Activated CD4-positive, alpha-beta T cell treated with anti-CD3 and anti-CD28 coated beads, Interleukin-2, amount 10 ng/mL, durations not matched to agents 24 days and 14 days (primary cell): ENCODE data around the gene INS. TPM values are rescaled to one million over a fixed set of nuclear protein-coding genes. Genes with fewer than 3 reads are reported as not detected.

ENCODE experiments used
- DNase-seq: peaks from one replicate; pipeline ENCODE4 v3.0.0; 2022
- H3K27ac Mint-ChIP-seq: one replicate; pipeline ENCODE4 v1.8.0; 2022; ENCODE audit warnings: mild to moderate bottlenecking, mixed read lengths
- H3K27me3 Mint-ChIP-seq: one replicate; pipeline ENCODE4 v1.8.0; 2022; ENCODE audit warnings: mixed read lengths
- H3K36me3 Mint-ChIP-seq: one replicate; pipeline ENCODE4 v1.8.0; 2022; ENCODE audit warnings: low read depth, mild to moderate bottlenecking, mixed read lengths
- H3K4me1 Mint-ChIP-seq: one replicate; pipeline ENCODE4 v1.8.0; 2021; ENCODE audit warnings: mixed read lengths
- H3K4me3 Mint-ChIP-seq: one replicate; pipeline ENCODE4 v1.8.0; 2022; ENCODE audit warnings: mild to moderate bottlenecking, moderate library complexity, mixed read lengths
- H3K9me3 Mint-ChIP-seq: one replicate; pipeline ENCODE4 v1.8.0; 2021; ENCODE audit warnings: mixed read lengths
- intact Hi-C: fragments of 100-400 bp; cut with micrococcal nuclease; formaldehyde crosslinking; loops from one replicate; pipeline ENCODE4 v1.15.1; 2023
- total RNA-seq: library from RNA; stranded (reverse); gene quantifications from 2 replicates; pipeline ENCODE4 v1.2.3, GENCODE V29; 2022

INS gene
- total RNA-seq, 1 donor from 2014 or later, result not detected

GRCh38 chr11:2156416-2157182 lies 4.4 kb downstream of the INS start:
- peak; percentile 89 for DNase-seq
- Mint-ChIP-seq H3K4me1 (peaks cover 3% of the 10 kb centered on the region), H3K36me3 (no peaks in the 10 kb centered on the region), H3K27ac (no peak overlapping the region), H3K9me3 (no peaks in the 10 kb centered on the region), H3K27me3 (no peaks in the 10 kb centered on the region), H3K4me3 (no peak overlapping the region)
- intact Hi-C loops, result no loop called here

- no peak overlapping the region for H3K27ac Mint-ChIP-seq
- H3K4me3 Mint-ChIP-seq, result no peak overlapping the region
- H3K36me3 Mint-ChIP-seq, result no peaks in the 10 kb centered on the region
- intact Hi-C loops, result no loop called here
- H3K9me3 Mint-ChIP-seq, result no peaks in the 10 kb centered on the region
- DNase-seq, result no peak
- peaks cover 6% of the 10 kb centered on the region for H3K27me3 Mint-ChIP-seq
- H3K4me1 Mint-ChIP-seq, result peaks cover 3% of the 10 kb centered on the region
Observed at GRCh38 chr11:2155511-2155910, 5.5 kb downstream of the INS start.

- intact Hi-C loops, result loop anchor here (5.0 kb wide), 1 partner anchor 273 kb away; no protein-coding TSS in a partner anchor
- no peak for DNase-seq
- no peak overlapping the region for H3K4me3 Mint-ChIP-seq
- H3K4me1 Mint-ChIP-seq, result peaks cover 3% of the 10 kb centered on the region
- H3K27me3 Mint-ChIP-seq, result peaks cover 10% of the 10 kb centered on the region
- no peak overlapping the region for H3K27ac Mint-ChIP-seq
- no peaks in the 10 kb centered on the region for H3K36me3 Mint-ChIP-seq
- H3K9me3 Mint-ChIP-seq, result no peaks in the 10 kb centered on the region
Observed at GRCh38 chr11:2154889-2155288, 6.1 kb downstream of the INS start.

- Mint-ChIP-seq H3K4me1 (peaks cover 3% of the 10 kb centered on the region), H3K4me3 (no peak overlapping the region), H3K27me3 (peaks cover 12% of the 10 kb centered on the region), H3K36me3 (no peaks in the 10 kb centered on the region), H3K27ac (no peak overlapping the region), H3K9me3 (no peaks in the 10 kb centered on the region)
- intact Hi-C loops, result loop anchor here (5.0 kb wide), 1 partner anchor 272 kb away; no protein-coding TSS in a partner anchor
- DNase-seq, result no peak
Observed at GRCh38 chr11:2154195-2154585, 6.8 kb downstream of the INS start.

- intact Hi-C loops, result loop anchor here (5.0 kb wide), 1 partner anchor 271 kb away; no protein-coding TSS in a partner anchor
- Mint-ChIP-seq H3K4me3 (no peak overlapping the region), H3K27me3 (peaks cover 17% of the 10 kb centered on the region), H3K9me3 (no peaks in the 10 kb centered on the region), H3K27ac (no peak overlapping the region), H3K4me1 (peaks cover 3% of the 10 kb centered on the region), H3K36me3 (no peaks in the 10 kb centered on the region)
- DNase-seq, result no peak
Observed at GRCh38 chr11:2153581-2154194, 7.3 kb downstream of the INS start.

GRCh38 chr11:2151500-2152257 lies 9.3 kb downstream of the INS start:
- intact Hi-C loops, result loop anchor here (1.0 to 5.0 kb wide), 3 partner anchors 75 to 500 kb away; no protein-coding TSS in a partner anchor
- H3K9me3 Mint-ChIP-seq, result no peaks in the 10 kb centered on the region
- no peak overlapping the region for H3K4me3 Mint-ChIP-seq
- H3K36me3 Mint-ChIP-seq, result no peaks in the 10 kb centered on the region
- H3K27me3 Mint-ChIP-seq, result peaks cover 32% of the 10 kb centered on the region
- no peak overlapping the region for H3K27ac Mint-ChIP-seq
- peaks cover 3% of the 10 kb centered on the region for H3K4me1 Mint-ChIP-seq
- peak; percentile 92 for DNase-seq

GRCh38 chr11:2149864-2150847 lies 10.9 kb downstream of the INS start:
- peaks cover 46% of the 10 kb centered on the region for H3K27me3 Mint-ChIP-seq
- no peak for DNase-seq
- H3K4me1 Mint-ChIP-seq, result peaks cover 3% of the 10 kb centered on the region
- no peak overlapping the region for H3K27ac Mint-ChIP-seq
- no peaks in the 10 kb centered on the region for H3K9me3 Mint-ChIP-seq
- H3K4me3 Mint-ChIP-seq, result no peak overlapping the region
- no peaks in the 10 kb centered on the region for H3K36me3 Mint-ChIP-seq
- intact Hi-C loops, result loop anchor here (2.0 to 5.0 kb wide), 2 partner anchors 73 to 268 kb away; no protein-coding TSS in a partner anchor

- no peak overlapping the region for H3K27ac Mint-ChIP-seq
- H3K9me3 Mint-ChIP-seq, result no peaks in the 10 kb centered on the region
- intact Hi-C loops, result no loop called here
- DNase-seq, result no peak
- no peaks in the 10 kb centered on the region for H3K36me3 Mint-ChIP-seq
- H3K4me1 Mint-ChIP-seq, result peaks cover 3% of the 10 kb centered on the region
- H3K27me3 Mint-ChIP-seq, result peaks cover 51% of the 10 kb centered on the region
- no peak overlapping the region for H3K4me3 Mint-ChIP-seq
Observed at GRCh38 chr11:2149460-2149859, 11.5 kb downstream of the INS start.

- intact Hi-C loops, result no loop called here
- H3K27ac Mint-ChIP-seq, result no peak overlapping the region
- DNase-seq, result no peak
- H3K9me3 Mint-ChIP-seq, result no peaks in the 10 kb centered on the region
- H3K4me3 Mint-ChIP-seq, result no peak overlapping the region
- no peaks in the 10 kb centered on the region for H3K36me3 Mint-ChIP-seq
- H3K27me3 Mint-ChIP-seq, result peaks cover 53% of the 10 kb centered on the region
- peaks cover 4% of the 10 kb centered on the region for H3K4me1 Mint-ChIP-seq
Observed at GRCh38 chr11:2148595-2148994, 12.4 kb downstream of the INS start.

- no peak for DNase-seq
- intact Hi-C loops, result no loop called here
- H3K36me3 Mint-ChIP-seq, result no peaks in the 10 kb centered on the region
- H3K9me3 Mint-ChIP-seq, result no peaks in the 10 kb centered on the region
- H3K4me3 Mint-ChIP-seq, result no peak overlapping the region
- peaks cover 64% of the 10 kb centered on the region for H3K27me3 Mint-ChIP-seq
- peaks cover 13% of the 10 kb centered on the region for H3K4me1 Mint-ChIP-seq
- no peak overlapping the region for H3K27ac Mint-ChIP-seq
Observed at GRCh38 chr11:2147391-2147790, 13.6 kb downstream of the INS start.

- no peaks in the 10 kb centered on the region for H3K36me3 Mint-ChIP-seq
- intact Hi-C loops, result no loop called here
- no peak overlapping the region for H3K4me3 Mint-ChIP-seq
- DNase-seq, result no peak
- H3K27me3 Mint-ChIP-seq, result peaks cover 74% of the 10 kb centered on the region
- peaks cover 13% of the 10 kb centered on the region for H3K4me1 Mint-ChIP-seq
- H3K27ac Mint-ChIP-seq, result no peak overlapping the region
- H3K9me3 Mint-ChIP-seq, result no peaks in the 10 kb centered on the region
Observed at GRCh38 chr11:2146051-2146450, 15.0 kb downstream of the INS start.

GRCh38 chr11:2144544-2145248 lies 16.3 kb downstream of the INS start:
- DNase-seq, result no peak
- Mint-ChIP-seq H3K9me3 (no peaks in the 10 kb centered on the region), H3K4me3 (no peak overlapping the region), H3K4me1 (peaks cover 13% of the 10 kb centered on the region), H3K27me3 (peaks cover 70% of the 10 kb centered on the region), H3K36me3 (no peaks in the 10 kb centered on the region), H3K27ac (no peak overlapping the region)
- intact Hi-C loops, result no loop called here
